HG03097 (cell line): Measurements from ENCODE around the gene CFHR1.

Source experiments
- ATAC-seq: cut with Tn5 transposase; IDR thresholded peaks from one replicate; pipeline ENCODE4 v1.9.1; 2021; ENCODE audit not compliant: unreplicated experiment, low FRiP score

CFHR1 gene

DNA sequence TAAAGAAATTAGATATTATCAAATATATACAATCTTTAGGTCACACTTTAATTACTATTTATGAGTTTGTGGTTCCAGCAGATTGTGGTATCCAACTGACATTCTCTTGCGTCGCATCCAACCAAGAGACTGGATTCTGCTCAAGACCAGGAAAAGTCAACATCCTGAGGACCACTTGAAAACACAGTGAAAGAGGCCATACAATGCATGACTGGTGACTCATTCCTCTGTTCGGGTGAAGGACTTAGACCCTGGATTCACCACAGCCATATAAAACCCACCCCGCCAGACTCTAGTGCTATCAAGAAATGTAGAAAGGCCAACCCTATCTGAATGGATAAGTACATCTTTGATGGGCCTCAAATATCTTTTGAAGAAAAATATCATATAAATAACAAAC is 53.9 kb downstream of the CFHR1 start:
- ATAC-seq = no peak

DNA sequence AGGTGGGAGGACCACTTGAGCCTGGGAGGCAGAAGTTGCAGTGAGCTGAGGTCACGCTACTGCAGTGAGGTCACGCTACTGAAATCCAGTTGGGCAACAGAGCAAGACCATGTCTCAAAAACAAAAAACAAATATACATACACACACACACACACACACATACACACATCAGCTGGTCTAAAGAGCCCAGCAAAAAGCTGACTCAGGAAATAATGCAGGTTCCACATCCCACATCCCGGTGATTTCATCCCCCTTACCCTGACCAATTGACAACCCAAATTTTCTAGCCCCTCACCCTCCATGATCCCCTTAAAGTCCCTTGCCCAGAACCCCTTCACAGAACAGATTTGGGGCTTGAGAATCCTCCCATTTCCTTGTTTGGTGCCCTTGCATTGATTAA is 56.4 kb downstream of the CFHR1 start:
- no peak for ATAC-seq

DNA sequence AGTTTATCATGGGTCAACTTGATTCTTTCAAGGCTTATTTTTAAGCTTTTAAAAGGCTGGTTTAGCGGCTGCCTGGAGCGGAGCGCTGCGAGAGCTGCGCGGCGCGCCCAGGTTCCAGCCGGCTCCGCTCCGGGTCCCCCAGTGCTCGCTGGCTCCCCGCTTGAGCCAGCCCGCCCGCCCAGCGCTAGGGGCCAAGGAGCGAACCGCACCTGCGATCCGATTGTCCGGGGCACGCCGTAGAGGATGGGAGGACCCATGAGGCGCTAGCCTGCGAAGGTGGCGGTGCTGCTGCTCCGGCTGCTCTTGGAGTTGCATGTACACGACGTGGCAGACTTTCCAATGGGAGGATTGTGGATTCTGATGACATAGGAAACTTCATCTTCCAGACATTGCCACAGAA is 58.4 kb downstream of the CFHR1 start:
- no peak for ATAC-seq
